ENCODE data around the gene USP6NL.

USP6NL gene

DNA sequence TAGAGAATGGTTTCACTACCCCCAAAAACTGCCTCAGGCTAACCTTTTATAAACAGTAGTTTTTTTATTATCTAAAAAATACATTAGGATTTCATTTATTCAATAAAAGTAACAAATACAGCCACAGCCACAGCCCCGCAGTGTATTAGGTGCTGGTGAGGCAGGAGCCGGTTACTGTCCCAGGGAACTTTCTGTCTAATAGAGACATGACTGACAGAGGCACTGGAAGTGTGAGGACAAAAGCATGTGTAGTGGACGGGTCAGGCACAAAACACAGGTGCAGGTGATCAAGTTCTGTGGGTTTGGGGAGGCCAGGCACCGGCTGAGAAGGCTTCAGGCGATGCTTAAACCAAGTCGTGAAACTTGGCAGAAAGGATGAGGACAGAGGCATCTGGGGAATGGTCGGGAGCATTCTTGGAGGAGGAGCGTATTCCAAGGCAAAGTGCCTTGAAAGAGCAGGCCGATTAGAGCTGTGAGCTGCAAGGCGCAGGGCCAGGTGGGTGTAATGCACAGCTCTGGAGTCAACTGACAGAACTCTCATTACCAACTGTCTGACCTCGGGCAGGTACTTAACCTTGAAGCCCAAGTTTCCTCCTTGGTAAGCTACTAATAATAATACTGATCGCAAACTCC is 138.2 kb downstream of the USP6NL start:
- FAIRE-seq: no peak

- FAIRE-seq: no peak
Observed at GRCh38 chr10:11472158-11472753, 139.2 kb downstream of the USP6NL start.

GRCh38 chr10:11469575-11470391 is 141.7 kb downstream of the USP6NL start:
- no peak for FAIRE-seq

GRCh38 chr10:11468126-11468742 is 143.2 kb downstream of the USP6NL start:
- no peak for FAIRE-seq

DNA sequence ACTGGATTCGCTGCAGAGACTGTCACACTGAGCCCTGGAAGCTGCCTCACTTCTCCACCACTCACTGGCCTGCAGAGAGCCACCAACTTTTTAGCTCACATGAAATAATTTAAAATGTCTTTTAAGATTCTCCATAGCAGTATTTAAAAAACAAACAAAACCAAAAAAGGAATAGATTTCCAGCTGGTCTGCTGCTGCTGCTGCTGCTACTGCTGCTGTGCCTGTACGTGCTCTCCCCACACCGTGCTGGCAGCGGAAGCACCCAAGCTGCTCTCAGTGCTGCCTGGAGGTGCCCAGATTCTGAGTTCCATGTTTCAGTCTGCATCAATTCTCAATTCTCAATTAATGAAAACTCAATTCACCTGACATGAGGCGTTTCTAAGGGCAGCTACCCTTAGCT is 146.0 kb downstream of the USP6NL start:
- no peak for FAIRE-seq

DNA sequence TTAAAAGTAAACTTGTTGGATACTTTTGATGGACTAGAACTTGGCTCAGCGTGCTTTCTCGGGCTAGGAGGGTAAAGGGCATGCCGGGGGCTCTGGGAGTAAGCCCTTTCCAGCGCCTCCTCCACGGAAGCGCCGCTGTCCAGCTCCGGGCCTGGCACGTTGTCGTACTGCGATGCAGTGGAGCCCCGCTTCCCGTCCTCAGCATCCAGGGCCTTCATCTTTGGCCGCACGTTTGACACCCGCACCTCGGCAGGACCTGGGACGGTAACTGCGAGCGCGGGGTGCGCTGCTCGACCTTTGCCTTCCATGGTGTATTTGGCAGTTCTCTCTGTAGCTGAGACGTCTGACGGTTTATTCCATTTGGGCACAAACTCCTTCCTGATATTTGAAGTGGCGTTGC is 148.3 kb downstream of the USP6NL start:
- FAIRE-seq: no peak

DNA sequence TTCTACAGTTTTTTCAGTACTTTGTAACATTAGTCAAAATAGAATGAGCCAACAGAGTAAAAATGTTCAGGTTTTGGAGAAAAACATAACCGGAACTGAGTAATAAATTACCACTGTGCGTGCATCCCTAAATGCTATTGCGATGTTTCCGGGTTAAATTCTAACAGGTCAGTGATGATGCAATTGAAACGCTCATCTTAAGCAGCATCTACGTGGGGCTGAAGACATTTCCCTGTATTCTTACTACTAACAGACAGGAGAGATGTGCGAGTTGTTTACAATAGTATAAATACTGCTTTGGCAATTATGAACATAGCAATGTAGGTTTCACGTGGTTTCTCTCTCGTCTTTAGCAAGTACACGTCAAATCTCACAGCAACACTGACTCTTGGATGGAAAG is 149.4 kb downstream of the USP6NL start:
- no peak for FAIRE-seq

DNA sequence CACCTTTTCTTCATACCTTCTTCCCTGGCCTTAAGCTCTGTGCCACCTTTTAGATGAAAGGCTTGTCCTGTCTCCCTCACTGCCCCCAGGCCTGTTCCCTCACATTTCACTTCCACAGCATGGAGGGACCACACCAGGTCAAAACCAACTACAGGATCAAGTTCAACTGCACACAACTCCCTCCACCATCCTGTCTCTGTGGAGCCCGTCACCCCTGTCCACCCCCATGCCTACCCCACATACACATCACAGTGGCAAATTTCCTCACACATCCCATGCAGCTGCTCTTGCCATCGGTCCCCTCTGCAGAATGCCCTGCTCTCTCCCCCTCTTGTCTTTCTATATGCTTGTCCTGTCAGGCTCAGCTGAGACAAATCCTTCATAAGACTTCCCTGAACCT is 154.1 kb downstream of the USP6NL start:
- no peak for FAIRE-seq

DNA sequence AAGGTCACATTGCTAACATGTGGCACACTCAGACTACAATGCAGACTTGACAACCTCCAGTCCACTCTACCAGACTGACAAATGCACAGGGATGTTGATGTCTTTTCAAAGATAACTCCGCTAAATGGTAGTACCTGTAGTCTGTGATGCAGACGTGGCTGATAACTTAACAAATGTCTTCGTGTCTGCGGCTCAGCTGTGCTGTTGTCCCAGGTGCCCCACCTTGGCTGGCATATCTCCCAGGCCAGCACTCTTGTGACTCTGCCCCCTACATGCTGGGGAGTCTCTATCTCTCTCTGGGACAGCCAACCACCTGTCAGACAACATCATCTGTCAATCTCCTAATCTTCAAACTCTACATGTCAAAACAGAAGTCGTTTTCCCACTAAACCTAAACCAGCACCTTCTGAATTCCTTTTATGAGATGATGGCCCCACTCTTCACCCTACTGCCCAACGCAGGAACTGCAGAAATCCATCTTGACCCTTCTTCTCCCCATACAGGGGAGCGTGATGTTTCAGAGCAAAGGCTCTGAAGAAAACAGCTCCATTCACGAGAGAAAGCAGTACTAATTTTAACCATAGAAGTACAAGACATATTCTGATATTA is 156.4 kb downstream of the USP6NL start:
- FAIRE-seq: no peak

DNA sequence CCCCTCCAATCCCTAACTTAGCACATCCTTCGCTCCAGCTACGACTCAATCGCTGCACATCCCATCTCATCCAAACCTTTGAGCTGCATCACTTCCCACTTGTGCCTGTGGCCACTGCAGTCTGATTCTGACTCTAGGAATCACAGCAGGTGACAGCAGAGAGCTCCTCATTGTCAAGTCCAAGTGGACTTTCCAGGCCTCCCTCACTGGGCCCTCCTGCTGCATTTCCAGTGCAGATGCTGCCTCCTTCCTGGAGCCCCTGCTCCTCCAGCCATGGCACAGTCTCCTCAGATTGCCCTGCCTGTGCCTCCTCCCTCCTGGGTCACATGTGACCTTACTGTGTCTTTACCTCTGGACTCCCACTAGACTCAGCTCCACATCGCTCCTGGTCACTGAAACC is 157.3 kb downstream of the USP6NL start:
- no peak for FAIRE-seq

DNA sequence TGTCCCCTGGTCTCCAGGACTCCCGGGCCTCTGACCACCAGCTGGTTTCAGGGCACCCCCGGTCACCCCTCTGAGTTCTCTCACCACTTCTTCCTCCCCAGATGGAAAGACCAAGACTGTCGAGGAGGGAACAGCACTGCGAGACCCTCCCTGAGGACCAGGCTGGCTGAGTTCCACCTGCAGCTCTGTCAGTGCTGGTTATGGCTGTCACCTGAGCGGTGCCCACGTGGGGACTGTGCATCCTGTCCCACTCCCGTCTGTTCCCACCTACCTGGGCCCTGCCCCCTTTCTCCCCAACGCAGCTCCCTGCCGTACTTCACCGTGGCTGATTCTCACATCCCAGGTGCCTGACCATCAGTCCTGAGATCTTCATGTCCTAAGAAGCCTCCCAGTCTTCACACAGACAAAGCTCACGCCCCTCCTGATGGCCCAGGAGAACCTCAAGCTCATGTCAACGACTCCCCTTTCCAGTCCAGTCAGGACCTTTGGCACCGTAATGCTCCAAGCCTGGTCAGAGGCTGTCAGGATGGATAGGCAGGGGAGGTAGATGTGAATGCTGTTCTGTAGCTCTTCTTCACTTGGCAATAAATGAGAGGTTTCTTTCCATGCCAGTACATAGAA is 159.7 kb downstream of the USP6NL start:
- FAIRE-seq: no peak

- no peak for FAIRE-seq
Observed at GRCh38 chr10:11450427-11450826, 161.0 kb downstream of the USP6NL start.

DNA sequence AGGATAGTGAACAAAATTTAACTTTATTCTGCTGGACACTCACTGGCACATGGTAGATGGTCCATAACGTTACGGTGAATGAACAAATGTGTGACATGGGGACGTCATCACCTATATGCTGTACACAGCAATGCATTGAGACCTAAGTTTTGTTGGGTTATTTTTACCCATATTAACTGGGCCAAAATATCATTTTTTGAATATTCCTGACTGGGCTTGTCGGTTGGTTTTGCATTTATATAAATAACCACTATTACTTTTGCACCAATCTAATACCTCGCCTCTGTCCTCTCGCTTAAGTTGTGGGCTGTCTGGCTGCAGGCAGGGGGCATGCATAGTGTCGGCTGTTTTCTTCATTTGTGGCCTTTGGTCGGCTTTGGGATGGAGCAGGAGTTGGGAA is 161.7 kb downstream of the USP6NL start:
- no peak for FAIRE-seq

DNA sequence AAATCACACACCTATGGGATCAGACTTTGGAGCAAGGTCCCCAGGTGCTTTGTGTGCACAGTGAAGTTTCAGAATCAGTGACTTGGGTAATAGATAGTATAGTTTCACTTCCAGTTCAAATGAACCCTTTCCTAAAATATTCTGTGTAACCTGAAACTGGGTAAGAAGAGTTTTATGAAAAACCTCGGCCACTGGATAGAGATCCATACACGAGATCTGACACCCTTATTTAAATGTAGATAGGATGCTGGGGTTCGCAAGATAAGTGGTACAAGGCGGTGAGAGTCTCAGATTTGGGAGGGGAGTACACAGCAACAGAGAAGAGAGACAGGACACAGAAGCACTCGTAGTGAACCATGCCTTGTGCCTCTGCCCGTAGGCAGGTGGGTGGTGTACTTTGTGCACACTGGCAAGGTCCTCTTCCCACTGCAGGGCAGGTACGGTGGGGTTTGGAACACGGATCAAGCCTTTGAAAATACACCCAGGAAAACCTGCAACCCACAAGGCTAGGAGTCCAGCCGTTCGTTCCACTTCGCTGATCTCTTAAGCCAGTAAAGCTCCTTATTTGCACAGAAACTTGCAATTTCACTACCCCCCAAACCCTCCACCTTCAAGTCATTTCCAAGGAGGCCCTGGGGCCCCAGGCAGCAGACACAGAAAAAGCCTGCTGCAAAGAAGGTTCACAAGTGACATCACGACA is 162.8 kb downstream of the USP6NL start:
- FAIRE-seq: no peak

GRCh38 chr10:11448190-11448544 is 163.3 kb downstream of the USP6NL start:
- FAIRE-seq: no peak

GRCh38 chr10:11447586-11447985 is 163.9 kb downstream of the USP6NL start:
- no peak for FAIRE-seq

DNA sequence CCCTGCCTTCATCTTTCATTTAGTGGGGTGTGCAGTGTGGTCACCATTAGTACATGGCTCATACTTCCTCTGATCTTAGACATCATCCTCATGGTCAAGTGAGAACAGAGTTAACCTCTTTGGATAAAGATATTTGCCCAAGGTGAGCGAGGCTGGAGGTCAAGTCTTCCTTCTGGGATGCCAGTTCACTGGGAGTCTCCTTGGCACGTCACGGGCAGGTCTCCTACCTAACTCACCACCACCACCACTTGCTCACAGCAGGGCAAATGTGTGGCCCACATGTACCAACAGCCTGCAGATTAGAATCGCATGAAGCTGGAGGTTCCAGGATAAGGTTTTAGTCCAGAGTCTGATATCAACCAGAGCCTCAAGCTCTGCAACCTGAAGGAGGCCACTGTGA is 164.6 kb downstream of the USP6NL start:
- no peak for FAIRE-seq

GRCh38 chr10:11446133-11446532 is 165.3 kb downstream of the USP6NL start:
- no peak for FAIRE-seq

DNA sequence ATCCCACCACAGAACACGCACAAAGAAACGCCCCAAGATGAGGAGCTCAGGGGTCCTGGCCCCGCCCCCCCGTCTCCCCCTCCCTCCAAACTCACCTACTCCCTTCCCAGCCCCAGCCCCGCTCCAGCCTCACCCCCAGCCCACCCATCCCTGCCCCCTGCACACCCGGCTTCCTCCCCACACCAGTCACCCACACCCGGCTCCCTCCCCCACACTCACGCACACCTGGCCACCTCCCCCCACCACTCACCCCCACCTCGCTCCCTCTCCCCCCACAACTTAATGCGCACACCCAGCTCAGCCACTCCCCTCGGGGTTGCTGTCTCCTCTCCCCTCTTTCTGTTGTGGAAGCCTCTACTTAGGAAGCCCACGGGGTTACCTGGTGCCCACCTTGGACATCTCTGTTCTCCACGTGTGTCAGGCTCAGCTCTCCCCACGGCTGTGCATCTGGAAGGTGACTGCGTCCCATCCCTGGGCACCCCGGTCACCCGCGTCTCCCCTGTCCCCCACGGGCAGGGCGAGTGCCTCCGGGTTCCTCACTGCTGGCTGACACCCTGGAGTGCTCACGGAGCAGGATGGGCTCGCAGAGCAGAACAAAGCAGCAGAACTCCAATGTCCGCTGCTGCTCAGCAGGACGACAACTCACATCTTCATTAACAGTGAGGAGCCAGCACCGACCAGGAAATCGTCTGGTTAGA is 166.8 kb downstream of the USP6NL start:
- FAIRE-seq: no peak

DNA sequence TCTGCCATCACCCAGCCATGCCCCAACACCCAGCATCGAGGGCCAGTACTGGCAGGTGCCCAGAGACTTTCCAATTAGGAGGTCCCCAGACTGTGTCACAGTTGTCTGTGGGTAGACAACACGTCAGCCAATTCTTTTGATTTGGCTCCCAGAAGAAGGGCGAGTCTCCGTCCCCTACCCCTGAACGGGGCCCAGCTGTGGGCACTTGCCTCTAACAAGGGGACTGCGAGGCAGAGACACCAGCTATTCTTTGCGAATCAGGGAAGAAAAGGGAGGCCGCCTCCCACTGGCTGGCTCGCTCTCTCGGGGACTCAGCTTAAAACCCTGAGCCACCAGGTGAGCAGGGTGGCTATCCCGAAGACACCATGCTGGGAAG is 167.3 kb downstream of the USP6NL start:
- no peak for FAIRE-seq

DNA sequence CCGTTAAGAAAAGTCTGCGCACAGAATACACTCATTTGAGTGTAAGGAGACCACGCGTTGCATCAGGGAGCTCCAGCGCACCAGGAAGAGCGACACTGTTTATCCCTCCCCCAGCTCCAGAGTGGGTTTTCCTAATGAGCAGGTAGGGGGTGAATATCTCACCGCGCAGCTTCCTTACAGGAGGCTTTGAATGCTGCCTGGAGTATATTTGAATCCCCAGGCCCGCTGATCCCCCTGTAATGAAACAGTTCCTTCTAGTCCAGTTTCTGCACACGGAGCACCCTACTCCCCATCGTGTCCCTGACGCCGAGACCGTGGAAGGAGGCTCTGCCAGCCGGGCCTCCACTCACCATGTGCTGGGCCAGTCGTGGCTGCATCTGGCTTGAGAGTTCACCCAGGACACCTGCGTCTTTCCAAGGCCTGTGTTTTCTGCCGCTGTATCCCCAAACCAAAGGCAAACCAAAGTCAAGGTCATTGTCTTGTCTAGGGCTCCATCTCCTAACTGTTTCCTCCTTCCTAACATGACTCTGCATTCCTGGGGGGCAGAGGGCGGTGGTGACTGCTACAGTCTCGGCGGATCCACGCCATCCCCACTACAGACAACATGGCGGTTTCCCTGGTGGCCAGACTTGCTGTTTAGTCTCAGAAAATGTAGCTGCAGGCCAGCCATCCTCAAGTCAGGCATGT is 167.8 kb downstream of the USP6NL start:
- FAIRE-seq: no peak

Measured in endometrium (tissue), 2 donors.